Activated T-helper 9 cell treated with anti-CD3 and anti-CD28 coated beads, Interleukin-2, amount 50 U/mL, for 16 hours (primary cell): Measurements from ENCODE around the gene CAMK2D.

ENCODE experiments used
- DNase-seq: peaks from one replicate; pipeline ENCODE4 v3.0.0-alpha.2; 2020; ENCODE audit warnings: low read depth

Gene CAMK2D

GRCh38 chr4:113682730-113683537, 78.6 kb downstream of the CAMK2D start:
- DNase-seq = peak; percentile 58

- no peak for DNase-seq
Measured at GRCh38 chr4:113678641-113679040, 82.9 kb downstream of the CAMK2D start.

- DNase-seq = no peak
Measured at GRCh38 chr4:113677325-113677724, 84.2 kb downstream of the CAMK2D start.

- DNase-seq = no peak
Measured at GRCh38 chr4:113675731-113676697, 85.5 kb downstream of the CAMK2D start.

- no peak for DNase-seq
Measured at GRCh38 chr4:113674733-113675132, 86.8 kb downstream of the CAMK2D start.

GRCh38 chr4:113674251-113674650, 87.3 kb downstream of the CAMK2D start:
- DNase-seq = no peak

- DNase-seq = no peak
Measured at GRCh38 chr4:113673450-113673849, 88.1 kb downstream of the CAMK2D start.

GRCh38 chr4:113666386-113667114, 95.0 kb downstream of the CAMK2D start:
- DNase-seq = no peak

GRCh38 chr4:113665036-113665435, 96.5 kb downstream of the CAMK2D start:
- no peak for DNase-seq

- DNase-seq = no peak
Measured at GRCh38 chr4:113662581-113662980, 99.0 kb downstream of the CAMK2D start.

- DNase-seq = no peak
Measured at GRCh38 chr4:113659127-113659526, 102.4 kb downstream of the CAMK2D start.

GRCh38 chr4:113657586-113658233, 103.8 kb downstream of the CAMK2D start:
- no peak for DNase-seq

GRCh38 chr4:113653871-113654270, 107.7 kb downstream of the CAMK2D start:
- no peak for DNase-seq

GRCh38 chr4:113646442-113646822, 115.1 kb downstream of the CAMK2D start:
- no peak for DNase-seq

GRCh38 chr4:113645771-113646441, 115.6 kb downstream of the CAMK2D start:
- no peak for DNase-seq

- DNase-seq = no peak
Measured at GRCh38 chr4:113645288-113645687, 116.2 kb downstream of the CAMK2D start.

- no peak for DNase-seq
Measured at GRCh38 chr4:113644398-113644797, 117.1 kb downstream of the CAMK2D start.

- DNase-seq = no peak
Measured at GRCh38 chr4:113643505-113643904, 118.0 kb downstream of the CAMK2D start.

- DNase-seq = no peak
Measured at GRCh38 chr4:113641025-113641431, 120.5 kb downstream of the CAMK2D start.

GRCh38 chr4:113639326-113639725, 122.2 kb downstream of the CAMK2D start:
- DNase-seq = no peak

GRCh38 chr4:113638562-113638832, 123.0 kb downstream of the CAMK2D start:
- DNase-seq = no peak
